ENCODE data around the gene TGM5.

DNA sequence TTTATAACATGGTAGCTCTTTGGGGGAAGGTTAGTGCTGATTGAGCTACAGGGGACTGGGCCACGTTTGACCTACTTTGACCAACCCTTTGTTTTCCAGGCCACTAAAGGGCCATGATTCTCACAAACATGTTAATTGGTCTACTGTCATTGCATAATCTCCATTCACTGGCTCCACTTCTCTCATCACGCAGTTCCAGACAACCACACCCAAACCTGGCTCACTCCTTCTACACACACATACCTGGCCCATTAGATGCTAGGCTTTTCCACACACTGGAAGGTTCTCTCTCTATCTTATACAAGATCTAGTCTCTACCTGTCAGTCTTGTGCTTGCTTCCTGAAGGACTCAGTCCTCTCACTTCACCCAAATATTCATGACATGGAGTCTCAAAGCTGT lies 15.9 kb downstream of the TGM5 start:
- TF ChIP-seq, protein P1, sequence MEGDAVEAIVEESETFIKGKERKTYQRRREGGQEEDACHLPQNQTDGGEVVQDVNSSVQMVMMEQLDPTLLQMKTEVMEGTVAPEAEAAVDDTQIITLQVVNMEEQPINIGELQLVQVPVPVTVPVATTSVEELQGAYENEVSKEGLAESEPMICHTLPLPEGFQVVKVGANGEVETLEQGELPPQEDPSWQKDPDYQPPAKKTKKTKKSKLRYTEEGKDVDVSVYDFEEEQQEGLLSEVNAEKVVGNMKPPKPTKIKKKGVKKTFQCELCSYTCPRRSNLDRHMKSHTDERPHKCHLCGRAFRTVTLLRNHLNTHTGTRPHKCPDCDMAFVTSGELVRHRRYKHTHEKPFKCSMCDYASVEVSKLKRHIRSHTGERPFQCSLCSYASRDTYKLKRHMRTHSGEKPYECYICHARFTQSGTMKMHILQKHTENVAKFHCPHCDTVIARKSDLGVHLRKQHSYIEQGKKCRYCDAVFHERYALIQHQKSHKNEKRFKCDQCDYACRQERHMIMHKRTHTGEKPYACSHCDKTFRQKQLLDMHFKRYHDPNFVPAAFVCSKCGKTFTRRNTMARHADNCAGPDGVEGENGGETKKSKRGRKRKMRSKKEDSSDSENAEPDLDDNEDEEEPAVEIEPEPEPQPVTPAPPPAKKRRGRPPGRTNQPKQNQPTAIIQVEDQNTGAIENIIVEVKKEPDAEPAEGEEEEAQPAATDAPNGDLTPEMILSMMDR (IDR thresholded peaks at IDR 0.05), result no peak
- TF ChIP-seq, protein P2, sequence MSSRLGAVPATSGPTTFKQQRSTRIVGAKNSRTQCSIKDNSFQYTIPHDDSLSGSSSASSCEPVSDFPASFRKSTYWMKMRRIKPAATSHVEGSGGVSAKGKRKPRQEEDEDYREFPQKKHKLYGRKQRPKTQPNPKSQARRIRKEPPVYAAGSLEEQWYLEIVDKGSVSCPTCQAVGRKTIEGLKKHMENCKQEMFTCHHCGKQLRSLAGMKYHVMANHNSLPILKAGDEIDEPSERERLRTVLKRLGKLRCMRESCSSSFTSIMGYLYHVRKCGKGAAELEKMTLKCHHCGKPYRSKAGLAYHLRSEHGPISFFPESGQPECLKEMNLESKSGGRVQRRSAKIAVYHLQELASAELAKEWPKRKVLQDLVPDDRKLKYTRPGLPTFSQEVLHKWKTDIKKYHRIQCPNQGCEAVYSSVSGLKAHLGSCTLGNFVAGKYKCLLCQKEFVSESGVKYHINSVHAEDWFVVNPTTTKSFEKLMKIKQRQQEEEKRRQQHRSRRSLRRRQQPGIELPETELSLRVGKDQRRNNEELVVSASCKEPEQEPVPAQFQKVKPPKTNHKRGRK (CRISPR knock-in tag; IDR thresholded peaks at IDR 0.05; ENCODE audit: borderline replicate concordance), result no peak
- TF ChIP-seq, protein P3, sequence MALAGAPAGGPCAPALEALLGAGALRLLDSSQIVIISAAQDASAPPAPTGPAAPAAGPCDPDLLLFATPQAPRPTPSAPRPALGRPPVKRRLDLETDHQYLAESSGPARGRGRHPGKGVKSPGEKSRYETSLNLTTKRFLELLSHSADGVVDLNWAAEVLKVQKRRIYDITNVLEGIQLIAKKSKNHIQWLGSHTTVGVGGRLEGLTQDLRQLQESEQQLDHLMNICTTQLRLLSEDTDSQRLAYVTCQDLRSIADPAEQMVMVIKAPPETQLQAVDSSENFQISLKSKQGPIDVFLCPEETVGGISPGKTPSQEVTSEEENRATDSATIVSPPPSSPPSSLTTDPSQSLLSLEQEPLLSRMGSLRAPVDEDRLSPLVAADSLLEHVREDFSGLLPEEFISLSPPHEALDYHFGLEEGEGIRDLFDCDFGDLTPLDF (CRISPR knock-in tag; IDR thresholded peaks at IDR 0.05), result no peak
- no peak for TF ChIP-seq NR2C2 (CRISPR knock-in tag; IDR thresholded peaks at IDR 0.05)
- TF ChIP-seq, protein P4, sequence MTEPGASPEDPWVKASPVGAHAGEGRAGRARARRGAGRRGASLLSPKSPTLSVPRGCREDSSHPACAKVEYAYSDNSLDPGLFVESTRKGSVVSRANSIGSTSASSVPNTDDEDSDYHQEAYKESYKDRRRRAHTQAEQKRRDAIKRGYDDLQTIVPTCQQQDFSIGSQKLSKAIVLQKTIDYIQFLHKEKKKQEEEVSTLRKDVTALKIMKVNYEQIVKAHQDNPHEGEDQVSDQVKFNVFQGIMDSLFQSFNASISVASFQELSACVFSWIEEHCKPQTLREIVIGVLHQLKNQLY (CRISPR knock-in tag; IDR thresholded peaks at IDR 0.05), result no peak
- TF ChIP-seq, protein P5, sequence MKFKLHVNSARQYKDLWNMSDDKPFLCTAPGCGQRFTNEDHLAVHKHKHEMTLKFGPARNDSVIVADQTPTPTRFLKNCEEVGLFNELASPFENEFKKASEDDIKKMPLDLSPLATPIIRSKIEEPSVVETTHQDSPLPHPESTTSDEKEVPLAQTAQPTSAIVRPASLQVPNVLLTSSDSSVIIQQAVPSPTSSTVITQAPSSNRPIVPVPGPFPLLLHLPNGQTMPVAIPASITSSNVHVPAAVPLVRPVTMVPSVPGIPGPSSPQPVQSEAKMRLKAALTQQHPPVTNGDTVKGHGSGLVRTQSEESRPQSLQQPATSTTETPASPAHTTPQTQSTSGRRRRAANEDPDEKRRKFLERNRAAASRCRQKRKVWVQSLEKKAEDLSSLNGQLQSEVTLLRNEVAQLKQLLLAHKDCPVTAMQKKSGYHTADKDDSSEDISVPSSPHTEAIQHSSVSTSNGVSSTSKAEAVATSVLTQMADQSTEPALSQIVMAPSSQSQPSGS (CRISPR knock-in tag; IDR thresholded peaks at IDR 0.05; ENCODE audit: borderline replicate concordance, low read depth), result no peak
- no peak for TF ChIP-seq ETV6 (CRISPR knock-in tag; IDR thresholded peaks at IDR 0.05)
- no peak for TF ChIP-seq ESRRA (CRISPR knock-in tag; IDR thresholded peaks at IDR 0.05; ENCODE audit: borderline replicate concordance)
- TF ChIP-seq ZNF263 (CRISPR knock-in tag; IDR thresholded peaks at IDR 0.05; ENCODE audit: low read depth), result no peak
- TF ChIP-seq TEAD4 (CRISPR knock-in tag; IDR thresholded peaks at IDR 0.05), result no peak
- TF ChIP-seq TP53 (CRISPR knock-in tag; IDR thresholded peaks at IDR 0.05), result no peak

Measured in WTC11 (cell line).